Heart right ventricle (tissue), 16 donors: ENCODE results near the gene LARP1B. TPM values are rescaled to one million over a fixed set of nuclear protein-coding genes. Genes with fewer than 3 reads are reported as not detected.

ENCODE experiments used
- ATAC-seq, 8 donors: fragments of 200-7000 bp; cut with Tn5 transposase; one replicate each; pipeline ENCODE4 v1.9.1; 2020; ENCODE audit warnings: mild to moderate bottlenecking in 8 of 8, moderate library complexity in 8 of 8, moderate number of reproducible peaks in 1 of 8
- DNase-seq, 2 donors: peaks; one replicate each; pipeline ENCODE4 v3.0.0-alpha.2; 2020
- H3K27ac ChIP-seq, 10 donors: fragments of 200-600 bp; sonication (generic) in 2 of 10; one replicate each; pipeline versions ENCODE4 v1.5.0 to v1.8.0; 2020 to 2022; ENCODE audit warnings: mild to moderate bottlenecking in 3 of 10
- H3K27me3 ChIP-seq, 7 donors: fragments of 200-600 bp; one replicate each; pipeline ENCODE4 v1.8.0; 2021 to 2022; ENCODE audit warnings: mild to moderate bottlenecking in 2 of 7
- H3K36me3 ChIP-seq, 9 donors: fragments of 200-600 bp; sonication (generic) in 1 of 9; one replicate each; pipeline versions ENCODE4 v1.5.0 to v1.8.0; 2020 to 2022; ENCODE audit warnings: mild to moderate bottlenecking in 2 of 9
- H3K4me1 ChIP-seq, 9 donors: fragments of 200-600 bp; sonication (generic) in 1 of 9; one replicate each; pipeline versions ENCODE4 v1.5.0 to v1.8.0; 2020 to 2022; ENCODE audit warnings: mild to moderate bottlenecking in 4 of 9
- H3K4me3 ChIP-seq, 10 donors: fragments of 200-600 bp; sonication (generic) in 2 of 10; one replicate each; pipeline versions ENCODE4 v1.5.0 to v1.8.0; 2020 to 2022; ENCODE audit warnings: mild to moderate bottlenecking in 7 of 10, moderate library complexity in 2 of 10
- H3K9me3 ChIP-seq, 11 donors: fragments of 200-600 bp in 10 of 11; sonication (generic) in 2 of 11; one replicate each; pipeline versions ENCODE4 v1.5.0 to v1.8.0; 2013 to 2022; ENCODE audit warnings: mild to moderate bottlenecking in 2 of 11, control low read depth in 1 of 11, moderate library complexity in 1 of 11
- WGBS, 2 donors: extraction: QIAGEN DNeasy Blood & Tissue Kit; methylation state at CpG; one replicate each; pipeline ENCODE4 v1.1.7; 2013; ENCODE audit warnings: inconsistent platforms in 1 of 2; 5-methylcytosine and 5-hydroxymethylcytosine counted together
- intact Hi-C, 10 donors: fragments of 100-400 bp; cut with DNase I; formaldehyde crosslinking; loops; one replicate each; pipeline versions ENCODE4 v1.11.1 to v1.14.2; 2022
- polyA plus RNA-seq, 2 donors: library from polyadenylated mRNA; stranded (reverse); fragments of 200-250 nt; gene quantifications; one replicate each; pipeline ENCODE4 v1.2.3, GENCODE V29; 2013
- total RNA-seq, 10 donors: library from RNA; stranded (reverse); fragmentation: NEBNext Ultra II Directional in 3 of 10; extraction: Animal tissue kit (Norgen Biotek cat#: 25700) in 3 of 10; gene quantifications; one replicate each; pipeline versions ENCODE4 v1.2.1 to v1.2.4, GENCODE V29; 2021 to 2023
- TF ChIP-seq, protein P1 (sequence below), 9 donors: fragments of 200-600 bp; sonication (generic) in 2 of 9; IDR thresholded peaks; one replicate each; pipeline versions ENCODE4 v1.5.0 to v1.8.0; 2021 to 2022; ENCODE audit warnings: antibody characterized with exemption in 9 of 9, mild to moderate bottlenecking in 5 of 9, moderate library complexity in 1 of 9
- donor health status: Arrhythmogenic right ventricular cardiomyopathy.
- donor health status: ischemic (EF 13 %, LVEDD 7.1; RV severe dilation, severe dysfunction).
- donor health status: healthy with polysubstance abuse.
- donor health status: DM: no; HTN: yes; CAD: no.
- donor health status: DM: no; HTN: no; CAD: no.
- donor health status: ischemic (EF 25% LVEDD 6.9; RV normal size, moderate dysfunction).
- donor health status: ischemic (EF 25% LVEDD 5.7; RV mildly dilated, moderate dysfunction).
- donor health status: healthy.
- donor health status: DM: yes; HTN: yes; CAD: no.
- donor health status: Ischemic cardiomyopathy.
- donor health status: ischemic (EF 35%, LVEDD 5.7; RV mildly dilated, moderate dysfunction).
- donor health status: nonischemic (EF 11% LVEDD 7.7; RV severe dilation, severe dysfunction).
- donor health status: DM: yes; HTN: yes; CAD: no.
- donor health status: PGD.
- donor health status: ischemic (EF 29% LVEDD 5.4; RV normal size, mild dysfunction).
- donor health status: nonischemic (EF 23%, LVEDD 6.1; RV moderate dilation, normal function).

The LARP1B gene
- total and polyA plus RNA-seq, 12 donors = 14.5 to 20.3 (median 18.9) TPM

DNA sequence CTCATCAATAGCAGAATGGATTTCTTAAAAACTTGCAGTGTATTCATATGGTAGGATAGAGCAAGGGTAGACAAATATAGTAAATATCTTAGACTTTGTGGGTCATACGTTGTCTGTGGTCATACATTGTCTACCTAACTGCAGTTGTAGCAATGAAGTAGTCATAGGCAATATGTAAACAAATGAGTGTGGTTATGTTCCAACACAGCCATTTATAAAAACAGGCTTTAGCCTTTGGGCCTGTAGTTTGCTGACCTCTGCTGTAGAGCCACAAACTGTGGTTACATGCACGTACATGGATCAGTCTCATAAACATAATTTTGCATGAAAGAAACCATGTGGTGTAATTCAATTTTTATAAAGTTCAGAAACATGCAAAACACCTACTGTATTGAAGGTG lies 98.9 kb downstream of the LARP1B start:
- peaks cover 0 to 8% (median 0%) of the 10 kb centered on the region in 11 donors for H3K9me3 ChIP-seq
- H3K27me3 ChIP-seq = no peaks in the 10 kb centered on the region
- DNase-seq (no peak), ATAC-seq (no peak)
- intact Hi-C loops = no loop called here
- no peak overlapping the region for H3K27ac ChIP-seq
- no peak overlapping the region for H3K4me3 ChIP-seq
- TF ChIP-seq, protein P1, sequence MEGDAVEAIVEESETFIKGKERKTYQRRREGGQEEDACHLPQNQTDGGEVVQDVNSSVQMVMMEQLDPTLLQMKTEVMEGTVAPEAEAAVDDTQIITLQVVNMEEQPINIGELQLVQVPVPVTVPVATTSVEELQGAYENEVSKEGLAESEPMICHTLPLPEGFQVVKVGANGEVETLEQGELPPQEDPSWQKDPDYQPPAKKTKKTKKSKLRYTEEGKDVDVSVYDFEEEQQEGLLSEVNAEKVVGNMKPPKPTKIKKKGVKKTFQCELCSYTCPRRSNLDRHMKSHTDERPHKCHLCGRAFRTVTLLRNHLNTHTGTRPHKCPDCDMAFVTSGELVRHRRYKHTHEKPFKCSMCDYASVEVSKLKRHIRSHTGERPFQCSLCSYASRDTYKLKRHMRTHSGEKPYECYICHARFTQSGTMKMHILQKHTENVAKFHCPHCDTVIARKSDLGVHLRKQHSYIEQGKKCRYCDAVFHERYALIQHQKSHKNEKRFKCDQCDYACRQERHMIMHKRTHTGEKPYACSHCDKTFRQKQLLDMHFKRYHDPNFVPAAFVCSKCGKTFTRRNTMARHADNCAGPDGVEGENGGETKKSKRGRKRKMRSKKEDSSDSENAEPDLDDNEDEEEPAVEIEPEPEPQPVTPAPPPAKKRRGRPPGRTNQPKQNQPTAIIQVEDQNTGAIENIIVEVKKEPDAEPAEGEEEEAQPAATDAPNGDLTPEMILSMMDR (IDR thresholded peaks at IDR 0.05) = peak in 1 of 9 donors; percentile 27
- peaks cover 0 to 11% (median 6%) of the 10 kb centered on the region in 9 donors for H3K4me1 ChIP-seq
- peaks cover 0 to 10% (median 0%) of the 10 kb centered on the region in 9 donors for H3K36me3 ChIP-seq
- 76 to 82% methylated on average over 2 of the region's 2 CpGs for WGBS, 2 donors

DNA sequence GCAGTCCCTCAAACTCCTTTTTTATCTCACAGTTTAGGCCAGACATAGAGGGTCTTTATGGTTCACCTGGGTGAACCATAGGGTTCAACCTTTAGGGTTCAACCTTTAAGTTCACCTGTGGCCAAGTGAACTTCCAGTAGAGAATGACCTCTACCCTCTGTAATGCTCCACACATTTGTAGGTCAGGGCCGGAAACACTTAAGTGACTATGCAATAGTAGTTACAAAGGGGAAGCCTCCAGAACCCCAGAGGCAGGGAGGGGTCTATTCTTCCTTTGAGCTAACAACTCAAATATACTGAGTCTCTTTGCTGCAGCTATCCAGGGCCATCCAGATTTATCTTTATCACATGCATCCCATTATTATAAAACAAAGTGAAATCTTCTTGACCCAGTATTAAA lies 100.0 kb downstream of the LARP1B start:
- intact Hi-C loops = no loop called here
- DNase-seq = no peak
- 84 to 100% methylated on average over 1 of the region's 1 CpG for WGBS, 2 donors
- peaks cover 0 to 8% (median 0%) of the 10 kb centered on the region in 11 donors for H3K9me3 ChIP-seq
- H3K27me3 ChIP-seq = no peaks in the 10 kb centered on the region
- no peak overlapping the region for H3K4me3 ChIP-seq
- peak in 1 of 8 donors; percentile 53 for ATAC-seq
- peaks cover 0 to 11% (median 6%) of the 10 kb centered on the region in 9 donors for H3K4me1 ChIP-seq
- H3K36me3 ChIP-seq = peaks cover 0 to 3% (median 0%) of the 10 kb centered on the region in 9 donors
- TF ChIP-seq, protein P1 (IDR thresholded peaks at IDR 0.05) = no peak
- H3K27ac ChIP-seq = no peak overlapping the region

DNA sequence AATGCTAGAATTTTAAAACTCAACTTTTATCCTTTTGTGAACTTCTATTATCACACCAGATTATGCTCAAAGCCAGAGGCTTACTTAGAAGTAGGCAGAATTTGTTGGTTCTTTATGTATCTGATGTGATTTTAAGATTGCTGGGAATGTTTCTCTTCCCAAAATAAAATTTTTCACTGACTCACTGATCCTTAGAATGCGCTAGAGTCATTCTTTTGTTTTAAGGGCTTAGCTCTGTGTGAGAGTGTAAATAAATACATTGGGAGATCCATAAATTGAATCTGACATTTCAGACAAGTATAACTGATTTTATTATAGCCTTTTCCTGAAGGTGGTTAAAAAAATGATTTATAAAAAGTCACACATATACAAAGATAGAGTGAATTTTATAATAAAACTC lies 101.3 kb downstream of the LARP1B start:
- DNase-seq (no peak), ATAC-seq (no peak)
- Histone ChIP-seq H3K4me1 (peaks cover 0 to 11% (median 6%) of the 10 kb centered on the region in 9 donors), H3K4me3 (no peak overlapping the region), H3K27ac (no peak overlapping the region), H3K36me3 (no peaks in the 10 kb centered on the region), H3K27me3 (no peaks in the 10 kb centered on the region), H3K9me3 (no peaks in the 10 kb centered on the region)
- 89 to 95% methylated on average over 1 of the region's 1 CpG for WGBS, 2 donors
- intact Hi-C loops = loop anchor here in 1 of 10 donors (1.0 kb wide), 1 partner anchor 8 kb away; no protein-coding TSS in a partner anchor
- TF ChIP-seq, protein P1 (IDR thresholded peaks at IDR 0.05) = no peak

DNA sequence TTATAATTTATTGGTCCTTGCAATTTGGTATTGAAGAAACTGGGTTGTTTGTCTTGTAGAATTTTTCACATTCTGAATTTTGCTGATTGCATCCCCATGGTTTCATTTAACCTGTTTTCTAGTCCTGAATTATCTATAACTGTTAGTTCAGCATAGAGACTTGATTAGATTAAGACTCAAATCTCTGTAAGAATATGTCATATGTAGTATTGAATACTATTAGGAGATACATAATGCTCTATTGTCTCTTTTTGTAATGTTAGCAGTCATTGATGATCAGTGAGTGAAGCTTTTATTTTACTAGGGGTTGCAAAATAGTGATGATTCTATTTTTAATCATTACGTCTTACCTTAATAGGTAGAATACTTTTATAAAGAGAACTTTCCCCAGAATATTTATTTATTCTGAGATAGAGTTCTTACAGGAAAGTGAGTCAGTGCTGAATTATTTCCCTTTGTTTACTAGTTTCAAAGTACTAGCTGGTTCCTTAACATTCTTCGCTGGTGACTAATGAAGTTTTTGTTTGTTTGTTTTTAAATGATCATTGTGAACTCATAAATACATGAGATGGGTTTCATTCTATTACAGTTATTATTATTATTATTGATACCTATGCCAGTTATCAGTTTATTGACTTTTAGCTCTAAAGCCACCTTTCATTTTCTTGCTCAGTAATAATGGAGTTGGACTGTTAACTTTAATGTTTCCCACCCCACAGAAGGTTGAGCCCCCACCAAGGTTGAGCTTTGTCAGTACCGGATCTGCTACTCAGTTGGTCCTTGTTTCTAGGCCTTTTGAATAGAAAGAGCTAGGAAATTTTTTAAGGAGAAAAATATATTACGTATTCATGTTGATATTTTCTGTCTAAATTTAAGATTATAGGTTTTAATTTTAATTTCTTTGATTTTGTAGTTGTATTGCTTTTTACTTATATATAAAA lies 102.3 kb downstream of the LARP1B start:
- no peak overlapping the region for H3K4me3 ChIP-seq
- TF ChIP-seq, protein P1 (IDR thresholded peaks at IDR 0.05) = no peak
- no peaks in the 10 kb centered on the region for H3K36me3 ChIP-seq
- no peak for ATAC-seq
- H3K9me3 ChIP-seq = no peaks in the 10 kb centered on the region
- no peaks in the 10 kb centered on the region for H3K27me3 ChIP-seq
- DNase-seq = no peak
- peak overlapping the region in 2 of 10 donors; percentile 17 to 38 for H3K27ac ChIP-seq
- intact Hi-C loops = no loop called here
- 67 to 79% methylated on average over 4 of the region's 4 CpGs for WGBS, 2 donors
- H3K4me1 ChIP-seq = peaks cover 0 to 11% (median 6%) of the 10 kb centered on the region in 9 donors
